ENCODE results near the gene MPDU1.

DNA sequence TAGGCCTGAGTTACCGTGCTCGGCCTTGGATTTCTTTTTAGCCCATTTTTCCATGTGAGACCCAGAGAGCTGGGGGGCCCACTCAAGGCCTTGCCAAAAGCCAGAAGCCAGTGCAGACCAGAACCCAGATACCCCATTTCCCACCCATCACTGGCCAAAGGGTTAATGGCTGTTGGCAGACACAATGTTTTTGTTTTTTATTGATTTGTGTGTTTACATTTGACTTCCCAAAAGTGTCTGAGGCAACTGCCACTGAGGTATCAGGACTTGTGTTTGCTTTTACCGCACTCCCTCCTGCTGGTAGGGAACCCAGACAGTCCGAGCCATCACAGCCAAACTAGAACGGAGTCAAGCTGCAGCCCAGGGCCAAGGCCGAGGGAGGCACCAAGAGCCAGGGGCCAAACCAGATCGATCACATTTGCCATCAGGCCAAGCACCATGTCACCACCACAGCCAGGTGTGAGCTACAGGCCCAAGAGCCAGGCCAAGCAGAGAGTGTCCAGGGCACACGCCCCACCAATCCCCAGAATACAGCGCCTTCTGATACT, 42.5 kb upstream of the MPDU1 start:
- TF ChIP-seq, protein P1, sequence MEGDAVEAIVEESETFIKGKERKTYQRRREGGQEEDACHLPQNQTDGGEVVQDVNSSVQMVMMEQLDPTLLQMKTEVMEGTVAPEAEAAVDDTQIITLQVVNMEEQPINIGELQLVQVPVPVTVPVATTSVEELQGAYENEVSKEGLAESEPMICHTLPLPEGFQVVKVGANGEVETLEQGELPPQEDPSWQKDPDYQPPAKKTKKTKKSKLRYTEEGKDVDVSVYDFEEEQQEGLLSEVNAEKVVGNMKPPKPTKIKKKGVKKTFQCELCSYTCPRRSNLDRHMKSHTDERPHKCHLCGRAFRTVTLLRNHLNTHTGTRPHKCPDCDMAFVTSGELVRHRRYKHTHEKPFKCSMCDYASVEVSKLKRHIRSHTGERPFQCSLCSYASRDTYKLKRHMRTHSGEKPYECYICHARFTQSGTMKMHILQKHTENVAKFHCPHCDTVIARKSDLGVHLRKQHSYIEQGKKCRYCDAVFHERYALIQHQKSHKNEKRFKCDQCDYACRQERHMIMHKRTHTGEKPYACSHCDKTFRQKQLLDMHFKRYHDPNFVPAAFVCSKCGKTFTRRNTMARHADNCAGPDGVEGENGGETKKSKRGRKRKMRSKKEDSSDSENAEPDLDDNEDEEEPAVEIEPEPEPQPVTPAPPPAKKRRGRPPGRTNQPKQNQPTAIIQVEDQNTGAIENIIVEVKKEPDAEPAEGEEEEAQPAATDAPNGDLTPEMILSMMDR (IDR thresholded peaks at IDR 0.05 in 2 of 3, conservative IDR thresholded peaks at IDR 0.05 in 1 of 3; ENCODE audit: borderline replicate concordance in 1 of 3, insufficient read depth in 1 of 3, low read depth in 2 of 3, low read length in 2 of 3): no peak
- TF ChIP-seq, protein P2, sequence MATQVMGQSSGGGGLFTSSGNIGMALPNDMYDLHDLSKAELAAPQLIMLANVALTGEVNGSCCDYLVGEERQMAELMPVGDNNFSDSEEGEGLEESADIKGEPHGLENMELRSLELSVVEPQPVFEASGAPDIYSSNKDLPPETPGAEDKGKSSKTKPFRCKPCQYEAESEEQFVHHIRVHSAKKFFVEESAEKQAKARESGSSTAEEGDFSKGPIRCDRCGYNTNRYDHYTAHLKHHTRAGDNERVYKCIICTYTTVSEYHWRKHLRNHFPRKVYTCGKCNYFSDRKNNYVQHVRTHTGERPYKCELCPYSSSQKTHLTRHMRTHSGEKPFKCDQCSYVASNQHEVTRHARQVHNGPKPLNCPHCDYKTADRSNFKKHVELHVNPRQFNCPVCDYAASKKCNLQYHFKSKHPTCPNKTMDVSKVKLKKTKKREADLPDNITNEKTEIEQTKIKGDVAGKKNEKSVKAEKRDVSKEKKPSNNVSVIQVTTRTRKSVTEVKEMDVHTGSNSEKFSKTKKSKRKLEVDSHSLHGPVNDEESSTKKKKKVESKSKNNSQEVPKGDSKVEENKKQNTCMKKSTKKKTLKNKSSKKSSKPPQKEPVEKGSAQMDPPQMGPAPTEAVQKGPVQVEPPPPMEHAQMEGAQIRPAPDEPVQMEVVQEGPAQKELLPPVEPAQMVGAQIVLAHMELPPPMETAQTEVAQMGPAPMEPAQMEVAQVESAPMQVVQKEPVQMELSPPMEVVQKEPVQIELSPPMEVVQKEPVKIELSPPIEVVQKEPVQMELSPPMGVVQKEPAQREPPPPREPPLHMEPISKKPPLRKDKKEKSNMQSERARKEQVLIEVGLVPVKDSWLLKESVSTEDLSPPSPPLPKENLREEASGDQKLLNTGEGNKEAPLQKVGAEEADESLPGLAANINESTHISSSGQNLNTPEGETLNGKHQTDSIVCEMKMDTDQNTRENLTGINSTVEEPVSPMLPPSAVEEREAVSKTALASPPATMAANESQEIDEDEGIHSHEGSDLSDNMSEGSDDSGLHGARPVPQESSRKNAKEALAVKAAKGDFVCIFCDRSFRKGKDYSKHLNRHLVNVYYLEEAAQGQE (IDR thresholded peaks at IDR 0.05; ENCODE audit: low read depth): no peak
- TF ChIP-seq RAD21 (IDR thresholded peaks at IDR 0.05; ENCODE audit: low read depth) (no peak), POLR2A (IDR thresholded peaks at IDR 0.05; ENCODE audit: borderline replicate concordance, extremely low read depth, insufficient read depth, insufficient read length) (no peak), EZH2 (IDR thresholded peaks at IDR 0.05) (no peak), EZH2phosphoT487 (IDR thresholded peaks at IDR 0.05; ENCODE audit: borderline replicate concordance) (no peak), SP1 (IDR thresholded peaks at IDR 0.05; ENCODE audit: low read depth) (no peak)
- TF ChIP-seq, protein P3, sequence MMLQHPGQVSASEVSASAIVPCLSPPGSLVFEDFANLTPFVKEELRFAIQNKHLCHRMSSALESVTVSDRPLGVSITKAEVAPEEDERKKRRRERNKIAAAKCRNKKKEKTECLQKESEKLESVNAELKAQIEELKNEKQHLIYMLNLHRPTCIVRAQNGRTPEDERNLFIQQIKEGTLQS (IDR thresholded peaks at IDR 0.05): no peak

All from HCT116 (cell line).